HG03159 (cell line): ENCODE results near the gene CLDN14.
"Not testable (repeated sequence)": the region's sequence is repeated elsewhere in the genome, so short reads cannot be mapped to it uniquely, and the experiment has no call there.

ENCODE experiments used
- ATAC-seq: cut with Tn5 transposase; IDR thresholded peaks from one replicate; pipeline ENCODE4 v1.9.1; 2021; ENCODE audit warnings: mild to moderate bottlenecking, moderate library complexity; ENCODE audit not compliant: unreplicated experiment

The CLDN14 gene

GRCh38 chr21:36502365-36502764, 22.4 kb upstream of the CLDN14 start:
- no peak for ATAC-seq

DNA sequence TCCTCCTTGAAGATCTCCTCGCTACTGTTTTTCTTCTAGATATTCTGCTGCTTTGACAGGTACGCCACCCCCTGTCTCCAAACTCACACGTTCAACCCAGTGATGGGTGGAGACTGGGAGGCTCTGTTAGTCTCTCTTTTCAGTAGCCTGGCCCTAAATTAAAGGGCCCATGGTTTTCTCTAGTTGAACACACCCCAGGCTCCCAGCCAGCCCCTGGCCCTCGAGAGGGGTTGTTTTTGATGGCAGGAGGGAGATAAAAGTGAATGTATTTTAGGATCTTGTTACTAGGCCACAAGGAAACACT, 21.6 kb upstream of the CLDN14 start:
- no peak for ATAC-seq

GRCh38 chr21:36499578-36500471, 19.9 kb upstream of the CLDN14 start:
- no peak for ATAC-seq

GRCh38 chr21:36494557-36494956, 14.6 kb upstream of the CLDN14 start:
- no peak for ATAC-seq

DNA sequence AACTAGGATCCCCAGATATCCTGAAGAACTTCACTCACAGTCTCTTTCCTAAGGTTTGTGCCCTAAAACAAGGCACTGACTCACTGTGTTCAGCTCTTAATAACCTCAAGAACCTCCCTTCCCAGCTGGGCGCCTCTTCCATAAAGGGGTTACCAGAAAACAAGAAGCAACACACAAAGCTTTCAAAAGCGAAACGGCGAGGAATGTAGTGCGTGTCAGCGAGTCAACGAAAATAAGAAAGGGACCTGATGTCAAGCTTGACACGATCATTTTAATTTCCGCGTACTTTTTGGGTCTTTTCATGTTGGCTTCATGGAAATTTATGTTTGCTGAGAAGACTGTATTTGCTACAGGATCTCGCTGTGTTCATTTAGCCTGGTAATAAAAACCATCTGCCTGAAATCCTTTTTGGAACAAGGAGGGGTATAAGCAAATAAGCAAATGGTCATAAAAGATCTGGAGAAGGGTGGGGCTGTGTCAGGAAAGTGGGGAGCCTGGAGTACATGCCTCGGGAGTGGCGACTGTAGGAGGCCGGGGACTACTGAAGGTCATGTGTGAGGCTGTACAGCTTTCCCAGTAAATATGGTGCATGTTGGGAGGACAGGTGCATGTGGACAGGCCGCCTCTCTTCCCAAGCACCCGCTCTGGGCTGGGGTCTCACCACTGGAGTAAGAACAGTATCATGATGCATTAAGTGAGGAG, 11.4 kb upstream of the CLDN14 start:
- no peak for ATAC-seq

GRCh38 chr21:36489776-36490165, 9.8 kb upstream of the CLDN14 start:
- ATAC-seq, result no peak

GRCh38 chr21:36489103-36489775, 9.3 kb upstream of the CLDN14 start:
- no peak for ATAC-seq

GRCh38 chr21:36487641-36488307, 7.9 kb upstream of the CLDN14 start:
- ATAC-seq, result no peak

GRCh38 chr21:36486246-36486645, 6.3 kb upstream of the CLDN14 start:
- no peak for ATAC-seq

GRCh38 chr21:36485476-36485875, 5.6 kb upstream of the CLDN14 start:
- ATAC-seq, result no peak

DNA sequence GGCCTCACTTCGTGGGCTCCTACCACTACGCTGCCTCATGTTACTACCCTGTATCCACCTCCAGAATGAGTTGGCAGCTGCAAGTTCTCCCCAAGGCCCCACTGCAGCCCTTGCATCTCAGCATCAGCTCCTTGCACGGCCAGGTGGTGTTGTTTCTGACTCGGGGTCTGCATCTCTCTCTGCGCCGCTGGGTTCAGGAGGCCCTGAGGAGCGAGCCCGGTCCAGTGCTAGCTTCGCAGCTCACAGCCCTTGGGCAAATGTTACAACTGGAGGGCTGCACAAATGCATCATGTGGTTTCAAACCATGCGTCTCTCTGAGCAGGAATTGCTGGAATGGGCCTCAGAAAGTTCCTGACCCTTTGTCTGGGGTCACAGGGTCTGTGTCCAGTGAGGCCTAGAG, 3.2 kb upstream of the CLDN14 start:
- ATAC-seq, result no peak

GRCh38 chr21:36482673-36483072, 2.8 kb upstream of the CLDN14 start:
- ATAC-seq, result no peak

GRCh38 chr21:36482181-36482580, 2.3 kb upstream of the CLDN14 start:
- no peak for ATAC-seq

GRCh38 chr21:36481639-36482038, 1.7 kb upstream of the CLDN14 start:
- no peak for ATAC-seq

DNA sequence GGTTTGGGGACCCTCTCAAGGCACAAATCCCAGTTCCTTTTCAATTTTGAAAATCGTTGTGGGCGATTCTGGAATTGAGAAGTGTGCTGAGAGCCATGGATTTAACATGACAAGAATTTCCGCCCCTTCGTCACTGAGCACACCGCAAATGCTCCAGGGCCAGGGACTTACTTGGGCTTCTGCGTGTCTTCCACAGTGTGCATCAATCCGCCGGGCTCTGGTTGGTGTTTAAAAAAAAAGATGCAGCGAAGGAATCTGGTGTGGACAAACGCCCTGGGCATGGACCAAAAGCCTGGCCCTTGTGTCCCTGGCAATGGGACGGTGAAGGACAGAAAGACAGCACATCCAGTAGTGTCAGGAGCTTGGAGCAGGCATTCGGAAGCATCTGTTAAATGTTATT, 696 bp upstream of the CLDN14 start:
- no peak for ATAC-seq

DNA sequence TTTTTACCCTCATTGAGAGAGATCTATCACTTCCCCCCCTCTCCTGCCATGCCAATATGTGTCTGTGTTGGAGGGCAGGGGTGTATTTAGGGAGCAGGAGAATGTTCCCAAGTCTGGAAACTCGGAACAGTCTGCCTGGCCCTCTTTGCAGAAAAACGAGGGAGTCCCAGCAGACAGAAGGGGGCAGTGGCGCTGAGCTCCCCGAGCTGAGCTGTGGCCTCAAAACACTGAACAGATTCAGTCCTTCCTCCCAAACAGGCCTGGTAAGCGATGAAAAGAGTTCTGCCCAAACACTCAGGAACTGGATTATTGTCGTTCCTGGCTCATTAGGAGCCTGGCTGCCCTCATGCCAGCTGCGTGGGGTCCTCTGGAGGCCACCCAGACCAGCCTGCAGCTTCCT, 981 bp downstream of the CLDN14 start:
- no peak for ATAC-seq

DNA sequence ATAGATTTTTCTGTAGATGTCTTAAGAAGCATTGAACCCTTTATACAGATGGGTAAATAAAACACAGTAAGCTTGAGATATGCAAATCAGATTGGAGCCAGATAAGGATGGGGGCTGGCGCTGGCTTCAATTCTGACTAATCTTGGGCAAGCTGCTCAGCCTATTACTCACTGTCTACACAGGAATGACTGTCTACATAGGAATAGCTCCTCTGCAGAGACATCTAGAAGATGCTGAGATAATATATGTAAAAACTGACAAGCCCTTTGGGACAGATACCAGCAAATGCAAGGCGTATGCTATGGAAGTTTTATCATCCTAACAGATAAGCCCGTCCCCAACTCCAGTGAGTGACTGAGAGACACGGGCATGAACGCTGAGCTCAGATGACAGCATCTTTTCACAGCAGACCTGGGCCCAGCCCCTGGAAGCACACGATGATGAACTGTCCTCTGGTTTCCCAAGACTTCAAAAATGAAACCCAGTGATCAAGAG, 1.7 kb downstream of the CLDN14 start:
- ATAC-seq, result no peak

- no peak for ATAC-seq
These were observed 2.4 kb downstream of the CLDN14 start for GRCh38 chr21:36477559-36477958.

DNA sequence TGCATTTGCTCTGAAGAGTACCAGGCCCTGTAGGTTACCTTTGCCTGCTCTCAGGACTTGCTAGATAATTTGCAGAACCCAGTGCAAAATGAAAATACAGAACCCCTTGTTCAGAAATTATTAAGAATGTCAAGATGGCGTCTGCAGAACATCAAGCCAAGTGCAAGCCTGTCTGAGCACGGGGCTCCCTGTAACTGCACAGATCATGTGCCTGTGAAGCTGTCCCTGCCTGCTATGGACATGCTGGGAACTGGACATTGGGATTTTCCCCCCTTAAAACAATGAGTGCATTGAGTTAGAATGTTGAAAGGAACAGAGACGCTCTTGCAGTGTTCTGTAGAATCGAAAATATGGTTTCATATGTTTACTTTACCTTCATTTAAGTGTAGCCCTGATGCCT, 2.9 kb downstream of the CLDN14 start:
- ATAC-seq, result no peak

- ATAC-seq, result not testable (repeated sequence)
These were observed 3.4 kb downstream of the CLDN14 start for GRCh38 chr21:36476541-36476940.

- no peak for ATAC-seq
These were observed 5.3 kb downstream of the CLDN14 start for GRCh38 chr21:36474591-36474990.
